Esophagus muscularis mucosa (tissue), 4 donors: Measurements from ENCODE around the gene RPL10A. TPM values are rescaled to one million over a fixed set of nuclear protein-coding genes. Genes with fewer than 3 reads are reported as not detected.

ENCODE experiments used
- DNase-seq: peaks from one replicate; pipeline ENCODE4 v3.0.0-alpha.2; 2017; ENCODE audit errors: extremely low spot score
- H3K27ac ChIP-seq, 4 donors: fragments of 200-600 bp; sonication (generic); replicated peaks in 1 of 4; 1 replicate in 3 of 4; 2 replicates in 1 of 4; pipeline ENCODE4 v1.5.1; 2016 to 2019; ENCODE audit warnings: mild to moderate bottlenecking in 1 of 4
- H3K27me3 ChIP-seq, 4 donors: fragments of 200-600 bp; sonication (generic); one replicate each; pipeline versions ENCODE4 v1.5.1 to v1.6.0; 2016 to 2019
- H3K36me3 ChIP-seq, 4 donors: fragments of 200-600 bp; sonication (generic); one replicate each; pipeline ENCODE4 v1.5.1; 2016 to 2019
- H3K4me1 ChIP-seq, 4 donors: fragments of 200-600 bp; sonication (generic); one replicate each; pipeline ENCODE4 v1.5.1; 2016 to 2019
- H3K4me3 ChIP-seq, 4 donors: fragments of 200-600 bp; sonication (generic); 1 replicate in 2 of 4; 2 replicates in 2 of 4; pipeline ENCODE4 v1.5.1; 2016 to 2019; ENCODE audit warnings: mild to moderate bottlenecking in 4 of 4, moderate library complexity in 1 of 4
- H3K9me3 ChIP-seq, 4 donors: fragments of 200-600 bp; sonication (generic); 1 replicate in 3 of 4; 2 replicates in 1 of 4; pipeline ENCODE4 v1.5.1; 2016 to 2019
- EP300 ChIP-seq: sonication (generic); formaldehyde crosslinking; IDR thresholded peaks from one replicate; pipeline ENCODE4 v1.6.1; 2017; ENCODE audit warnings: antibody characterized with exemption
- POLR2A ChIP-seq: fragments of 450-650 bp; IDR thresholded peaks from one replicate; pipeline ENCODE4 v1.6.1; 2017; ENCODE audit warnings: antibody characterized with exemption, moderate library complexity, mild to moderate bottlenecking, low read depth
- POLR2AphosphoS5 ChIP-seq, 2 donors: sonication (generic); formaldehyde crosslinking; IDR thresholded peaks; one replicate each; pipeline ENCODE4 v1.6.1; 2017; ENCODE audit warnings: antibody characterized with exemption in 2 of 2
- WGBS: methylation state at CpG from one replicate; pipeline ENCODE4 v1.1.5; 2018; 5-methylcytosine and 5-hydroxymethylcytosine counted together
- intact Hi-C: fragments of 100-400 bp; cut with DNase I; formaldehyde crosslinking; loops from one replicate; pipeline ENCODE4 v1.15.1; 2023
- total RNA-seq, 4 donors: library from RNA; depleted of rRNA; stranded (reverse); fragments of >200 nt; gene quantifications; one replicate each; pipeline versions ENCODE4 v1.1.0 to v1.2.1, GENCODE V29; 2016
- TF ChIP-seq, protein P1 (sequence below), 3 experiments: fragments of 200-600 bp in 2 of 3; fragments of 450-650 bp in 1 of 3; sonication (generic) in 2 of 3; IDR thresholded peaks; one replicate each; pipeline ENCODE4 v1.5.1; 2017 to 2019; ENCODE audit warnings: antibody characterized with exemption in 3 of 3, mild to moderate bottlenecking in 2 of 3, moderate library complexity in 1 of 3

The RPL10A gene
- total RNA-seq, 4 donors from 2014 or later = 1,484 to 1,840 (median 1,566) TPM

DNA sequence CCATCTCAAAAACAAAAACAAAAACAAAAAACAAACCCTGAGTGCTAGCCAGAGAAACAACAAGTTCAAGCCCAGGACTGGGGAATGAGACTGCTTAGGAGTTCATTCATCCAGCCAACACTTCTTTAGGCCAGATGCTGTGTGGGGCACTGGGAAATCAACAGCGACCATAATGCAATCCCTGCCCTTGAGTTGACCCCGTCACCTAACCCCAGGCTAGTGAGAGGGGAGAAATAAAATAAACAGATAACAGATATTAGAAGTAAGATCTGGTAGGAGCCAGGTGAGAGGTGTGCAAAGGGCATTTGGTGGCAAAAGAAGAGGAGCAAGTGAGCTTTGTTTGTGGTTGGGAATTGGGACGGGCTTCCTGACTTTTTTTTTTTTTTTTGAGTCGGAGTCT is 4.9 kb upstream of the RPL10A start:
- Histone ChIP-seq H3K36me3 (peaks cover 4 to 37% (median 19%) of the 10 kb centered on the region in 4 donors), H3K4me1 (peaks cover 3 to 9% (median 7%) of the 10 kb centered on the region in 4 donors), H3K9me3 (no peaks in the 10 kb centered on the region), H3K4me3 (no peak overlapping the region), H3K27ac (no peak overlapping the region), H3K27me3 (no peaks in the 10 kb centered on the region)
- TF ChIP-seq POLR2A (no peak), POLR2AphosphoS5 (IDR thresholded peaks at IDR 0.05) (no peak), EP300 (no peak)
- TF ChIP-seq, protein P1, sequence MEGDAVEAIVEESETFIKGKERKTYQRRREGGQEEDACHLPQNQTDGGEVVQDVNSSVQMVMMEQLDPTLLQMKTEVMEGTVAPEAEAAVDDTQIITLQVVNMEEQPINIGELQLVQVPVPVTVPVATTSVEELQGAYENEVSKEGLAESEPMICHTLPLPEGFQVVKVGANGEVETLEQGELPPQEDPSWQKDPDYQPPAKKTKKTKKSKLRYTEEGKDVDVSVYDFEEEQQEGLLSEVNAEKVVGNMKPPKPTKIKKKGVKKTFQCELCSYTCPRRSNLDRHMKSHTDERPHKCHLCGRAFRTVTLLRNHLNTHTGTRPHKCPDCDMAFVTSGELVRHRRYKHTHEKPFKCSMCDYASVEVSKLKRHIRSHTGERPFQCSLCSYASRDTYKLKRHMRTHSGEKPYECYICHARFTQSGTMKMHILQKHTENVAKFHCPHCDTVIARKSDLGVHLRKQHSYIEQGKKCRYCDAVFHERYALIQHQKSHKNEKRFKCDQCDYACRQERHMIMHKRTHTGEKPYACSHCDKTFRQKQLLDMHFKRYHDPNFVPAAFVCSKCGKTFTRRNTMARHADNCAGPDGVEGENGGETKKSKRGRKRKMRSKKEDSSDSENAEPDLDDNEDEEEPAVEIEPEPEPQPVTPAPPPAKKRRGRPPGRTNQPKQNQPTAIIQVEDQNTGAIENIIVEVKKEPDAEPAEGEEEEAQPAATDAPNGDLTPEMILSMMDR (IDR thresholded peaks at IDR 0.05) = no peak
- intact Hi-C loops = no loop called here
- DNase-seq = no peak
- 88% methylated on average over 4 of the region's 4 CpGs for WGBS

DNA sequence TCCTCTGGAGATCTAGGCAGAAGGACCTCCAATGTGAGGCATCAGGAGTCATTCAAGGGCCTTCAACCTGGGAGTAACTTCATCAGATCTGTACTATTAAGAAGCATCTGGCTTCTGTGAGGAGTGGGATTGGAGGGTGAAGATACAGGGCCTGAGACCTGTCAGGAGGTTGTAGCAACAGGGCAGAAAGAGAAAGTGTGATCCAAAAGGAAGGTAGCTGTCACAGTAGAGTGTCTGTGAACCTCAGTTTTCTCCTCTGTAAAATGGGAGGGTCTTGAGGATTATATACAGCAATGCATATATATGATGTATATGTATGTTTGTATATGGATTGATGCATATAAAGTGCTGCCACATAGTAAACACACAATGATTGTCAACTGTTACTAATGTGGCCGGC is 2.6 kb upstream of the RPL10A start:
- 100% methylated on average over 1 of the region's 1 CpG for whole genome bisulfite sequencing

DNA sequence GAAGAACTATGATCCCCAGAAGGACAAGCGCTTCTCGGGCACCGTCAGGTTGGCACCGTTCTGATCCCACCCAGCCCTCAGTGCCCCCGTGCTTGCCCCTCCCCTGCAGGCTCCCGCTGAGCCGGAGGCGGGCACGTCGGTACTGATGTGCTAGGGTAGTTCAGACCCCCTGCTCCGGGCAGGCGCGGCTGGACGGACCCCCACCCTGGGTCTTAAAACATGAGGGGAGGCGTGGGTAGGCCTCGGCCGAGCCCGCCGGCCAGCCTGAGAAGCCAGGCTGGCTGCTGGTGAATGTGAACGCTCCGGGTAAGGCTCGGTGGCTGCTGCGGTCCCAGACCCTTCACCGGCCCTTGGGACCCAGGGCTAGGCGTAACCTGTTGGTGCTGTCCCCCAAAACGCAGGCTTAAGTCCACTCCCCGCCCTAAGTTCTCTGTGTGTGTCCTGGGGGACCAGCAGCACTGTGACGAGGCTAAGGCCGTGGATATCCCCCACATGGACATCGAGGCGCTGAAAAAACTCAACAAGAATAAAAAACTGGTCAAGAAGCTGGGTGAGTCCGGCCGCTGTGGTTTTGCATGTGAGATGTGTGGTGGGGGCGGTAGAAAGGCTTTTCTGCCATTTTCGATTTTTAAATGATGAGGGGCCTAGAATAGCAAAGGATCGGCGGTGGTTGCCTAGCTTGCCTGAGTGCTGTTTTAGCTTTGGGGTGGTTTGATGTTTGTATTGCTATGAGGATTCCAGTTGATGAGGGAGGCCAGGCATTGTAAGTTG is 964 bp downstream of the RPL10A start:
- H3K27ac ChIP-seq = peak overlapping the region; percentile 89 to 94 (median 91)
- H3K4me3 ChIP-seq = peak overlapping the region; percentile 64 to 87 (median 77)
- H3K27me3 ChIP-seq = no peaks in the 10 kb centered on the region
- intact Hi-C loops = loop anchor here (5.0 kb wide), 1 partner anchor 127 kb away; the partner anchor contains the start of gene PPARD
- DNase-seq = no peak
- peaks cover 15 to 62% (median 51%) of the 10 kb centered on the region in 4 donors for H3K4me1 ChIP-seq
- peaks cover 8 to 50% (median 45%) of the 10 kb centered on the region in 4 donors for H3K36me3 ChIP-seq
- H3K9me3 ChIP-seq = no peaks in the 10 kb centered on the region
- TF ChIP-seq, protein P1 (IDR thresholded peaks at IDR 0.05) = no peak
- no peak for TF ChIP-seq POLR2AphosphoS5 (IDR thresholded peaks at IDR 0.05)
- TF ChIP-seq EP300 = no peak
- no peak for TF ChIP-seq POLR2A
- 3% methylated on average over 19 of the region's 37 CpGs for WGBS

More for the DNA sequence above, 2.6 kb upstream of the RPL10A start:
- Histone ChIP-seq H3K36me3 (peaks cover 0 to 25% (median 20%) of the 10 kb centered on the region in 4 donors), H3K27ac (no peak overlapping the region), H3K9me3 (no peaks in the 10 kb centered on the region), H3K27me3 (no peaks in the 10 kb centered on the region), H3K4me3 (no peak overlapping the region), H3K4me1 (peaks cover 15 to 27% (median 24%) of the 10 kb centered on the region in 4 donors)
- intact Hi-C loops = loop anchor here (5.0 kb wide), 1 partner anchor 123 kb away; the partner anchor contains the start of gene PPARD
- no peak for DNase-seq
- TF ChIP-seq POLR2AphosphoS5 (IDR thresholded peaks at IDR 0.05) (no peak), POLR2A (no peak), EP300 (no peak)
- TF ChIP-seq, protein P1 (IDR thresholded peaks at IDR 0.05) = no peak

DNA sequence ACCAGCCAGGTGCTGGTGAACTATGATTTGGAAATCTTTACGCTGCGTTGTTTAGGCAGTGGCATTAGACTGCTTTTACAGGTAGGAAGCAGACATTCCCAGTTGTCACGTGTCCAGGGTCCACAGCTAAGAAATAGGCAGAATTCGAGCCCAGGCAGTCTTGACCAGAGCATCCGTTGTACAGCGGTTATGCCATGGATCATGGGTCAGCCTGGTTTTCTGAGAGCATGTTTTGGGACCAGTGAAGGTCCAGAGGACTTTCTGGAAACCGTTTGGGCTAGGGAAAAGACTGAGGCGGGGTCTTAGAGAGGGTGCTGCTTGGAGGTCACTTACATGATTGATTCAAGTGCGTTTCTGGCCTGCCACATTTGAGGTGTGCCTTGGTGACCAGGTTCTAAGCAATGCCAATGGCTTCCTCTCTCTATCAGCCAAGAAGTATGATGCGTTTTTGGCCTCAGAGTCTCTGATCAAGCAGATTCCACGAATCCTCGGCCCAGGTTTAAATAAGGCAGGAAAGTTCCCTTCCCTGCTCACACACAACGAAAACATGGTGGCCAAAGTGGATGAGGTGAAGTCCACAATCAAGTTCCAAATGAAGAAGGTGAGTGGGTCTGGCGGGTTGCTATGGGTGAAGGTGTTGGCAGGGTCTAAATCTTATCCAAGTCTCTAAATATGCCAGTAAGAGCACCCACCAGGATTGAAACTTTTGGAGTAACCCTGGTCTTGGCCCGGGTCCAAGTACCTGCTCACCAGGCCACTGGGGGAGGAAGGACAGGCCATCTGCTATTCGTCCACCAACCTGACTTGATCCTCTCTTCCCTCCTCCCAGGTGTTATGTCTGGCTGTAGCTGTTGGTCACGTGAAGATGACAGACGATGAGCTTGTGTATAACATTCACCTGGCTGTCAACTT is 1.8 kb downstream of the RPL10A start:
- no peak for DNase-seq
- H3K36me3 ChIP-seq = peaks cover 8 to 59% (median 53%) of the 10 kb centered on the region in 4 donors
- intact Hi-C loops = loop anchor here (5.0 kb wide), 1 partner anchor 128 kb away; the partner anchor contains the start of gene PPARD
- peaks cover 15 to 68% (median 51%) of the 10 kb centered on the region in 4 donors for H3K4me1 ChIP-seq
- WGBS = 39% methylated on average over 17 of the region's 18 CpGs
- H3K9me3 ChIP-seq = no peaks in the 10 kb centered on the region
- TF ChIP-seq EP300 = no peak
- TF ChIP-seq POLR2A = no peak
- peak; percentile 64 to 72 for TF ChIP-seq POLR2AphosphoS5 (IDR thresholded peaks at IDR 0.05)
- no peaks in the 10 kb centered on the region for H3K27me3 ChIP-seq
- H3K4me3 ChIP-seq = peak overlapping the region; percentile 64 to 87 (median 77)
- peak overlapping the region; percentile 89 to 94 (median 91) for H3K27ac ChIP-seq
